HG03159 (cell line): Measurements from ENCODE around the gene ATG9A.

Source experiments
- ATAC-seq: cut with Tn5 transposase; IDR thresholded peaks from one replicate; pipeline ENCODE4 v1.9.1; 2021; ENCODE audit warnings: mild to moderate bottlenecking, moderate library complexity; ENCODE audit not compliant: unreplicated experiment

The ATG9A gene

GRCh38 chr2:219252900-219253752 lies 23.7 kb upstream of the ATG9A start, which contains the start of gene TUBA4B:
Gene TUBA4B, plus strand, starts transcription at chr2:219253243. Its CDS starts 165 bp downstream, at chr2:219253408.
- ATAC-seq = peak; percentile 14

- ATAC-seq = no peak
These were observed 23.1 kb upstream of the ATG9A start for GRCh38 chr2:219252570-219252899.

GRCh38 chr2:219252084-219252483 lies 22.6 kb upstream of the ATG9A start:
- ATAC-seq = no peak

- ATAC-seq = no peak
These were observed 22.2 kb upstream of the ATG9A start for GRCh38 chr2:219251656-219252055.

- no peak for ATAC-seq
These were observed 20.8 kb upstream of the ATG9A start for GRCh38 chr2:219250049-219250781.

- peak; percentile 45 for ATAC-seq
These were observed 20.0 kb upstream of the ATG9A start for GRCh38 chr2:219249203-219249980.

GRCh38 chr2:219248845-219249202 lies 19.4 kb upstream of the ATG9A start:
- no peak for ATAC-seq

- no peak for ATAC-seq
These were observed 18.5 kb upstream of the ATG9A start for GRCh38 chr2:219247678-219248642.

- ATAC-seq = no peak
These were observed 17.1 kb upstream of the ATG9A start for GRCh38 chr2:219246559-219246958.

GRCh38 chr2:219245899-219246230 lies 16.4 kb upstream of the ATG9A start:
- no peak for ATAC-seq

GRCh38 chr2:219245148-219245898 lies 15.9 kb upstream of the ATG9A start, which contains the start of the genes GLB1L and STK16:
Gene GLB1L, minus strand, starts transcription at chr2:219245444. Its CDS starts 1,871 bp downstream, at chr2:219243573.
Gene STK16, plus strand, starts transcription at chr2:219245479. Its CDS starts 521 bp downstream, at chr2:219246000.
- ATAC-seq = peak; percentile 67

- no peak for ATAC-seq
These were observed 15.3 kb upstream of the ATG9A start for GRCh38 chr2:219244789-219245147.

- ATAC-seq = no peak
These were observed 13.9 kb upstream of the ATG9A start for GRCh38 chr2:219243291-219243761.

- no peak for ATAC-seq
These were observed 4.9 kb upstream of the ATG9A start for GRCh38 chr2:219234331-219234730.

- no peak for ATAC-seq
These were observed 664 bp upstream of the ATG9A start for GRCh38 chr2:219230059-219230540.

GRCh38 chr2:219228911-219229304 lies 528 bp downstream of the ATG9A start:
- ATAC-seq = peak; percentile 0

- no peak for ATAC-seq
These were observed 1.2 kb downstream of the ATG9A start for GRCh38 chr2:219228041-219228910.

GRCh38 chr2:219225350-219225749 lies 4.1 kb downstream of the ATG9A start:
- ATAC-seq = no peak
